Epithelial cell of proximal tubule (primary cell): ENCODE results near the gene PDSS2. TPM values are rescaled to one million over a fixed set of nuclear protein-coding genes. Genes with fewer than 3 reads are reported as not detected.
"Not testable (repeated sequence)": the region's sequence is repeated elsewhere in the genome, so short reads cannot be mapped to it uniquely, and the experiment has no call there.

Source experiments
- DNase-seq: peaks from one replicate; pipeline ENCODE4 v3.0.0-alpha.2; 2011; ENCODE audit warnings: low read depth
- H3K4me3 ChIP-seq: 2 replicates; pipeline ENCODE4 v1.5.1; 2011; ENCODE audit warnings: low read depth, mild to moderate bottlenecking, low read length
- total RNA-seq: library from RNA; depleted of rRNA; stranded (reverse); fragments of >200 nt; gene quantifications from 2 replicates; pipeline ENCODE4 v1.2.3, GENCODE V29; 2015
- TF ChIP-seq, protein P1 (sequence below): conservative IDR thresholded peaks from 2 replicates; pipeline ENCODE4 v1.5.1; 2012; ENCODE audit warnings: low read depth, mild to moderate bottlenecking, low read length

Gene PDSS2
- total RNA-seq, 1 donor from 2014 or later, result 7.4 TPM

DNA sequence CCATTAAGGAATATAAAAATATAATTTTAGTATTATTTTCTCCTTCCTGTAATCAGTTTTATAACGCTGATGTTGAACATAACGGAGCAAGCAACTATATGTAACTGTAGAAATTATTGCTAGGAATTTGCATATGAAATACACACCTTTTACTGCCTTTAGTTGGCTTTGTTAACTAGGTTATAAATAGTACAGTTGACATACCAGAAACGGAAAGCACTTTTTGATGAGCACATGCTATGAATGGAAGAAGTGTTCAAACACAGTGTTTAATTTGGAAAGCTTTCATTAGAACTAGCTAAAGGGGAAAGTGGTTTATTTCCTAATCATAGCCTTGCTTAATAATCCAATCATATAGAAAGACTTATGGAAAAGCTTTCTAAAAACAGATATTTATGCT lies 318.8 kb downstream of the PDSS2 start:
- no peak for DNase-seq
- TF ChIP-seq, protein P1, sequence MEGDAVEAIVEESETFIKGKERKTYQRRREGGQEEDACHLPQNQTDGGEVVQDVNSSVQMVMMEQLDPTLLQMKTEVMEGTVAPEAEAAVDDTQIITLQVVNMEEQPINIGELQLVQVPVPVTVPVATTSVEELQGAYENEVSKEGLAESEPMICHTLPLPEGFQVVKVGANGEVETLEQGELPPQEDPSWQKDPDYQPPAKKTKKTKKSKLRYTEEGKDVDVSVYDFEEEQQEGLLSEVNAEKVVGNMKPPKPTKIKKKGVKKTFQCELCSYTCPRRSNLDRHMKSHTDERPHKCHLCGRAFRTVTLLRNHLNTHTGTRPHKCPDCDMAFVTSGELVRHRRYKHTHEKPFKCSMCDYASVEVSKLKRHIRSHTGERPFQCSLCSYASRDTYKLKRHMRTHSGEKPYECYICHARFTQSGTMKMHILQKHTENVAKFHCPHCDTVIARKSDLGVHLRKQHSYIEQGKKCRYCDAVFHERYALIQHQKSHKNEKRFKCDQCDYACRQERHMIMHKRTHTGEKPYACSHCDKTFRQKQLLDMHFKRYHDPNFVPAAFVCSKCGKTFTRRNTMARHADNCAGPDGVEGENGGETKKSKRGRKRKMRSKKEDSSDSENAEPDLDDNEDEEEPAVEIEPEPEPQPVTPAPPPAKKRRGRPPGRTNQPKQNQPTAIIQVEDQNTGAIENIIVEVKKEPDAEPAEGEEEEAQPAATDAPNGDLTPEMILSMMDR, result no peak
- no peak overlapping the region for H3K4me3 ChIP-seq

DNA sequence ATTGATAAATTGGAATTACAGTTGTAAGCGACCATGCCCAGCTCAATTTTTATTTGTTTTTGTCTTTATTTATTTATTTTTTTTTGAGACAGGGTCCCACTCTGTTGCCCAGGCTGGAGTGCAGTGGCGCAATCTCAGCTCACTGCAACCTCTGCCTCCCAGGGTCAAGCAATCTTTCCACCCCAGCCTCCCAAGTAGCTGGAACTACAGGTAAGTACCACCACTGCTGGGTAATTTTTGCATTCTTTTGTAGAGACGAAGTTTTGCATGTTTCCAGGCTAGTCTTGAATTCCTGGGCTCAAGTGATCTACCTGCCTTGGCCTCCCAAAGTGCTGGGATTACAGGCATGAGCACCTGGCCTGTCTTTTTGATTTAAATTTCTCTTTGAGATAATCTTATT lies 323.0 kb downstream of the PDSS2 start:
- not testable (repeated sequence) for H3K4me3 ChIP-seq, DNase-seq

DNA sequence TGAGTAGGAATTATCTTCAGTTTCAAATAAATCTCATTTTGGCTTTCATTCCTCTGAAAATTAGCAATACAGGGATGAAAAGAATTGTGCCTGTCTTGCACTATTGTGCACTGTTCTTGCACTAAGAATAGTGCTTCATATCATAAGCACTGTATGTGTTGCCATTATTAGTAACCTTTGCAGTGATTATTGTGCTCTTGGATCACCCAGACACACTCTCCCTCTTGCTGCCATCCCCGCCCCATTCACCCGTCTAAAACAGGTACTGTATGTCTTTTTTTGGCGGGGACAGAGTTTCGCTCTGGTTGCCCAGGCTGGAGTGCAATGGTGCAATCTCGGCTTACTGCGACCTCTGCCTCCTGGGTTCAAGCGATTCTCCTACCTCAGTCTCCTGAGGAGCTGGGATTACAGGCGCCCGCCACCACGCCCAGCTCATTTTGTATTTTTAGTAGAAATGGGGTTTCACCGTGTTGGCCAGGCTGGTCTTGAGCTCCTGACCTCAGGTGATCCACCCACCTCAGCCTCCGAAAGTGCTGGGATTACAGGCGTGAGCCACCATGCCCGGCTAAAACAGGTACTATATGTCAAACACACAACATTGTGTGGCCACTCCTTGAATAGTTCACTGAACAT lies 324.2 kb downstream of the PDSS2 start:
- H3K4me3 ChIP-seq, DNase-seq: not testable (repeated sequence)

DNA sequence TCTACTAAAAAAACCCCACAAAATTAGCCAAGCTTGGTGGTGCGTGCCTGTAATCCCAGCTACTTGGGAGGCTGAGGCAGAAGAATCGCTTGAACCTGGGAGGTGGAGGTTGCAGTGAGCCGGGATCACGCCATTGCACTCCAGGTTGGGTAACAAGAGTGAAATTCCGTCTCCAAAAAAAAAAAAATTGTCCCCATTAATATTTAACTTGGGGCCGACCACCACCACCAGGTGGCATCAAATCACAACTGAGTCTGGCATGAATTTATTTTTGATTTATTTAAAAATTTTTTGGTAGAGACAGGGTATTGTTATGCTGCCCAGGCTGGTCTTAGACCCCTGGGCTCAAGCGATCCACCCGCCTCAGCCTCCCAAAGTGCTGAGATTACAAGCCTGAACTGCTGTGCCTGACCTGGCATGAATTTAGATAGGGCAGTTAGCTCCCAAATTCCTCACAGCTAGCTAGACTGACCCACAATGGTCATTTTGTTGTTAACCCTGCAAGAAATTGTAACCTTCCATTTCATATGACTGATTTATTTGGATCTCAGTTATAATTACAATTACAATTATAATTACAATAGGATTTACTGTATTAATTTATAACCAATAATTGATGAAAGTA lies 326.9 kb downstream of the PDSS2 start:
- TF ChIP-seq, protein P1, result peak; percentile 49
- DNase-seq, result no peak

DNA sequence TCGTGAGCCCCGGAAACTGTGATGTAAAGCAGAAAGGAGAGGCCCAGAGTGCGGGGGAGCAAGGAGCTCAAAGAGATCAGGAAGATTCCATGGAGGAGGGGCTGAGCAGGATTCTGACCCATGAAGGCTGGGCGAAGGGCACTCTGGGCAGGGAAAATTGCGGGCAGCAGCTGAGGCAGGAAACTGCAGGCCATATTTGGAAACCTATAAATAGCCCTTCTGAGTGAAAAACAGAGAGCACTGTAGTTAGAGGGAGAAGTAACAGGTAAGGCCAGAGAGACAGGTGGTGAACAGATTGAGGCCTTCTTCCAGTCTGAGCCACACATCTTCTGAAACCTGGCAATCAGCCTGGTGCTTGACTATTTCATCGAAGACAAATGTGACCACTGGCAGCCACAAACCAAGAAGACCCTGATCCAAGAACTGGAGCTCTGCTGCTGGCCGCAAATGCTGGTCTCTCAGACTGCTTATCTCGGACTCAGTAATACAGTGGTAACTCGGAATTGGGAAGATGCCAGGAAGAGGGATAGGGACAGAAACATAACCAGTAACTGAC lies 329.9 kb downstream of the PDSS2 start:
- TF ChIP-seq, protein P1, result no peak
- no peak overlapping the region for H3K4me3 ChIP-seq
- DNase-seq, result no peak

More for the DNA sequence above, 326.9 kb downstream of the PDSS2 start:
- no peak overlapping the region for H3K4me3 ChIP-seq

DNA sequence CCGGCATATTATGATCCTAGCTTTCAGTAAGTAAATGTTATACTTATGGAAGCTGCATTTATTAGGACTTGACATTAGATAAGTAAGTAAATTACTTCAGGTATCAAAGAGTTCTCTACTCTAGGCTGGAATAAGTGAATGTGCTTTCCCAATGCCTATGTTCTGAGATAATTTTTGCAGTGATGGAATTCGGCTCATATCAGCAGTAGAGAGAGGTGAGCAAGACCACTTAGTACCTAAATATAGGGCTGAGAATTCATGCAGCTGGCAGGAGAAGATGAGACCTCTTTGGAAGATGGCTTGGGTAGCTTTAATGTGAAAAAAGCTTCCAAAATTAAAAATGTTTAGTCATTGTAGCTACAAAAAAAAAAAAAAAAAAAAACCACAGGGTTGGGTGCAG lies 330.8 kb downstream of the PDSS2 start:
- no peak for DNase-seq
- no peak overlapping the region for H3K4me3 ChIP-seq
- TF ChIP-seq, protein P1, result no peak

DNA sequence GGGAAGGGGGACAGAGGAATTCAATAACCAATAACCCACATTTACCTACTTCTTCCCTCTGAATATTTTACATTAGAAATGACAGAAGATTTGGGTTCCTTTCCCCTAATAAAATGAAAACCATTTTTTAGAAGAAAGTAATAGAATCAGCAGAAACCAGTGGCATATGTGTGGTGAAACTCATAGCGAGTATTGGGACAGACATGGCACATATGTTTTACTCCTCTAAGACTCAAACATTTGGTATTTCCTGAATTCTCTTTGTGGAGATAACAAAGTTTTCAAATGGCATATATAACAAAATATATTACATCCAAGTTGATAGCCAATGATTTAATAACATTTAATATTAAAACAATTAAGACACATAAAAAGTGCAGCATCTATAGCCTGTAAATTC lies 331.2 kb downstream of the PDSS2 start:
- no peak for DNase-seq
- TF ChIP-seq, protein P1, result no peak
- no peak overlapping the region for H3K4me3 ChIP-seq

DNA sequence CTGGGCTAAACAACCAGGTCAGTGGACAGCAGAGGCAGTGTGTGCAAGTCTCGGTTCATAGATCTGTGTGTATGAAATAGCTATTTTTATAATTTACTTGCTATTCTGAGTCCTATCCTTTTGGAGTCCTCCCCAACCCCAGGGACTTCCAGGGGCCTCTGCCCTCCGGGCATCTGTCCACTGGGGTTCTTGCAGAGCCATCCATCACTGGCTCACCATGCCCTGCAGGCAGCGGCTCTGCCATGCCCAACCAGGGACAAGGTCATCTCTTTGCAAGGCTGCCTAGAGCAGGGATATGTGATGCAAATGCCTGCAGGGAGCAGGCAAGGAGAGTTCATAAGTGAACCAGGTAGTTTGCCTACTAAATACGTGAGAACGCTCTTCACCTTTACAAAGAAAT lies 333.6 kb downstream of the PDSS2 start:
- no peak overlapping the region for H3K4me3 ChIP-seq
- TF ChIP-seq, protein P1, result no peak
- DNase-seq, result no peak
